ENCODE measurements around the gene CXCL10.
"Not testable (repeated sequence)": the region's sequence is repeated elsewhere in the genome, so short reads cannot be mapped to it uniquely, and the experiment has no call there.

CXCL10 gene

GRCh38 chr4:76023389-76023788, at the start of gene CXCL10:
CXCL10 (minus strand) TSS chr4:76023497; CDS start chr4:76023431, 66 bp downstream.
- in situ Hi-C loops (cut with HindIII; ENCODE audit: low pct_ligation_motif_present, low pct_unique_long_range_greater_than_20kb, low sequenced_read_pairs), result no loop called here
- no peak for DNase-seq

GRCh38 chr4:76072760-76073159, 49.5 kb upstream of the CXCL10 start:
- in situ Hi-C loops (cut with HindIII; ENCODE audit: low pct_ligation_motif_present, low pct_unique_long_range_greater_than_20kb, low sequenced_read_pairs), result no loop called here
- DNase-seq, result no peak

GRCh38 chr4:76067652-76068286, 44.5 kb upstream of the CXCL10 start:
- in situ Hi-C loops (cut with HindIII; ENCODE audit: low pct_ligation_motif_present, low pct_unique_long_range_greater_than_20kb, low sequenced_read_pairs), result no loop called here
- peak; percentile 66 for DNase-seq

GRCh38 chr4:76066546-76066945, 43.2 kb upstream of the CXCL10 start:
- in situ Hi-C loops (cut with HindIII; ENCODE audit: low pct_ligation_motif_present, low pct_unique_long_range_greater_than_20kb, low sequenced_read_pairs), result no loop called here
- no peak for DNase-seq

- no peak for DNase-seq
- in situ Hi-C loops (cut with HindIII; ENCODE audit: low pct_ligation_motif_present, low pct_unique_long_range_greater_than_20kb, low sequenced_read_pairs), result no loop called here
Observed at GRCh38 chr4:76061982-76062381, 38.7 kb upstream of the CXCL10 start.

GRCh38 chr4:76061421-76061820, 38.1 kb upstream of the CXCL10 start:
- DNase-seq, result no peak
- in situ Hi-C loops (cut with HindIII; ENCODE audit: low pct_ligation_motif_present, low pct_unique_long_range_greater_than_20kb, low sequenced_read_pairs), result no loop called here

GRCh38 chr4:76060506-76060905, 37.2 kb upstream of the CXCL10 start:
- no peak for DNase-seq
- in situ Hi-C loops (cut with HindIII; ENCODE audit: low pct_ligation_motif_present, low pct_unique_long_range_greater_than_20kb, low sequenced_read_pairs), result no loop called here

- in situ Hi-C loops (cut with HindIII; ENCODE audit: low pct_ligation_motif_present, low pct_unique_long_range_greater_than_20kb, low sequenced_read_pairs), result no loop called here
- DNase-seq, result no peak
Observed at GRCh38 chr4:76059750-76060149, 36.5 kb upstream of the CXCL10 start.

GRCh38 chr4:76058888-76059426, 35.7 kb upstream of the CXCL10 start:
- DNase-seq, result no peak
- in situ Hi-C loops (cut with HindIII; ENCODE audit: low pct_ligation_motif_present, low pct_unique_long_range_greater_than_20kb, low sequenced_read_pairs), result no loop called here

GRCh38 chr4:76058302-76058701, 35.0 kb upstream of the CXCL10 start:
- no peak for DNase-seq
- in situ Hi-C loops (cut with HindIII; ENCODE audit: low pct_ligation_motif_present, low pct_unique_long_range_greater_than_20kb, low sequenced_read_pairs), result no loop called here

- in situ Hi-C loops (cut with HindIII; ENCODE audit: low pct_ligation_motif_present, low pct_unique_long_range_greater_than_20kb, low sequenced_read_pairs), result no loop called here
- no peak for DNase-seq
Observed at GRCh38 chr4:76055421-76055820, 32.1 kb upstream of the CXCL10 start.

- no peak for DNase-seq
- in situ Hi-C loops (cut with HindIII; ENCODE audit: low pct_ligation_motif_present, low pct_unique_long_range_greater_than_20kb, low sequenced_read_pairs), result no loop called here
Observed at GRCh38 chr4:76055016-76055415, 31.7 kb upstream of the CXCL10 start.

- no peak for DNase-seq
- in situ Hi-C loops (cut with HindIII; ENCODE audit: low pct_ligation_motif_present, low pct_unique_long_range_greater_than_20kb, low sequenced_read_pairs), result no loop called here
Observed at GRCh38 chr4:76053730-76054129, 30.4 kb upstream of the CXCL10 start.

- in situ Hi-C loops (cut with HindIII; ENCODE audit: low pct_ligation_motif_present, low pct_unique_long_range_greater_than_20kb, low sequenced_read_pairs); DNase-seq: not testable (repeated sequence)
Observed at GRCh38 chr4:76050560-76051050, 27.3 kb upstream of the CXCL10 start.

- in situ Hi-C loops (cut with HindIII; ENCODE audit: low pct_ligation_motif_present, low pct_unique_long_range_greater_than_20kb, low sequenced_read_pairs); DNase-seq: not testable (repeated sequence)
Observed at GRCh38 chr4:76049860-76050416, 26.6 kb upstream of the CXCL10 start.

GRCh38 chr4:76044686-76045085, 21.4 kb upstream of the CXCL10 start:
- DNase-seq; in situ Hi-C loops (cut with HindIII; ENCODE audit: low pct_ligation_motif_present, low pct_unique_long_range_greater_than_20kb, low sequenced_read_pairs): not testable (repeated sequence)

GRCh38 chr4:76043306-76043705, 20.0 kb upstream of the CXCL10 start:
- DNase-seq; in situ Hi-C loops (cut with HindIII; ENCODE audit: low pct_ligation_motif_present, low pct_unique_long_range_greater_than_20kb, low sequenced_read_pairs): not testable (repeated sequence)

- DNase-seq; in situ Hi-C loops (cut with HindIII; ENCODE audit: low pct_ligation_motif_present, low pct_unique_long_range_greater_than_20kb, low sequenced_read_pairs): not testable (repeated sequence)
Observed at GRCh38 chr4:76042241-76042998, 19.1 kb upstream of the CXCL10 start.

- in situ Hi-C loops (cut with HindIII; ENCODE audit: low pct_ligation_motif_present, low pct_unique_long_range_greater_than_20kb, low sequenced_read_pairs), result no loop called here
- no peak for DNase-seq
Observed at GRCh38 chr4:76036855-76037254, 13.6 kb upstream of the CXCL10 start.
